IMR-90 (cell line): Measurements from ENCODE around the gene WDR76. TPM values are rescaled to one million over a fixed set of nuclear protein-coding genes. Genes with fewer than 3 reads are reported as not detected.

Experiments used
- ATAC-seq: fragments of 200-7000 bp; cut with Tn5 transposase; 2 replicates; pipeline ENCODE4 v1.9.1; 2020; ENCODE audit warnings: low read depth, mild to moderate bottlenecking, moderate library complexity
- BruUV-seq: library from RNA; stranded (reverse); fragments of 400-500 nt; replicated peaks from 2 replicates; lab custom pipeline; 2021; lab: Mats Ljungman, UMichigan
- CTCF ChIA-PET: fragments of 300-600 bp; formaldehyde crosslinking; extraction: SDS; loops from one replicate; lab custom pipeline; 2021; ENCODE audit warnings: antibody characterized with exemption; lab: Yijun Ruan, JAX
- POLR2A ChIA-PET: fragments of 300-600 bp; sonication (Branson Sonifier 250); formaldehyde crosslinking; loops from one replicate; lab custom pipeline; 2022; ENCODE audit warnings: antibody characterized with exemption; ENCODE audit not compliant: unreplicated experiment; lab: Charles Lee
- DNase-seq: peaks from one replicate; pipeline ENCODE4 v3.0.0; 2013
- H2AFZ ChIP-seq: replicated peaks from 2 replicates; pipeline ENCODE3; 2013; ENCODE audit warnings: low read length, mild to moderate bottlenecking; ENCODE audit not compliant: poor library complexity
- H2AK5ac ChIP-seq: 2 replicates; pipeline ENCODE4 v1.6.1; 2013; ENCODE audit warnings: low read depth, low read length, inconsistent platforms
- H2AK9ac ChIP-seq: replicated peaks from 2 replicates; pipeline ENCODE3; 2013; ENCODE audit warnings: mild to moderate bottlenecking, low read depth, low read length, moderate library complexity; ENCODE audit not compliant: poor library complexity
- H2BK120ac ChIP-seq: 2 replicates; pipeline ENCODE4 v1.6.1; 2013; ENCODE audit warnings: low read depth, low read length, inconsistent platforms
- H2BK15ac ChIP-seq: 3 replicates; pipeline ENCODE4 v1.6.1; 2013; ENCODE audit warnings: low read depth, low read length, inconsistent platforms
- H2BK20ac ChIP-seq: 2 replicates; pipeline ENCODE4 v1.6.1; 2013; ENCODE audit warnings: low read depth, mild to moderate bottlenecking, inconsistent platforms, low read length, moderate library complexity
- H2BK5ac ChIP-seq: 2 replicates; pipeline ENCODE4 v1.6.1; 2013; ENCODE audit warnings: mild to moderate bottlenecking, low read depth, low read length, inconsistent platforms; ENCODE audit not compliant: poor library complexity, severe bottlenecking
- H3K14ac ChIP-seq: replicated peaks from 2 replicates; pipeline ENCODE4 v1.6.1; 2013; ENCODE audit warnings: low read depth, low read length, inconsistent platforms
- H3K18ac ChIP-seq: 2 replicates; pipeline ENCODE4 v1.6.1; 2013; ENCODE audit warnings: low read depth, low read length, control low read depth
- H3K23ac ChIP-seq: 2 replicates; pipeline ENCODE4 v1.6.1; 2013; ENCODE audit warnings: low read depth, low read length, inconsistent platforms
- H3K27ac ChIP-seq: 2 replicates; pipeline ENCODE4 v1.5.1; 2013; ENCODE audit warnings: mild to moderate bottlenecking, control low read depth, low read length; ENCODE audit not compliant: insufficient read depth
- H3K27me3 ChIP-seq: 2 replicates; pipeline ENCODE4 v1.6.1; 2013; ENCODE audit warnings: low read length; ENCODE audit not compliant: control insufficient read depth, insufficient read depth
- H3K36me3 ChIP-seq: 2 replicates; pipeline ENCODE4 v1.6.1; 2013; ENCODE audit warnings: low read length, mixed read lengths; ENCODE audit not compliant: control insufficient read depth, insufficient read depth
- H3K4ac ChIP-seq: 2 replicates; pipeline ENCODE4 v1.6.1; 2013; ENCODE audit warnings: low read depth, low read length, inconsistent platforms
- H3K4me1 ChIP-seq: 2 replicates; pipeline ENCODE4 v1.6.1; 2013; ENCODE audit warnings: low read length, mixed read lengths; ENCODE audit not compliant: control insufficient read depth, insufficient read depth
- H3K4me2 ChIP-seq: 2 replicates; pipeline ENCODE4 v1.6.1; 2013; ENCODE audit warnings: low read depth, mild to moderate bottlenecking, control low read depth, low read length, moderate library complexity
- H3K4me3 ChIP-seq: 2 replicates; pipeline ENCODE4 v1.5.1; 2013; ENCODE audit warnings: low read depth, mild to moderate bottlenecking, control low read depth, low read length, moderate library complexity; ENCODE audit not compliant: insufficient read depth
- H3K56ac ChIP-seq: 2 replicates; pipeline ENCODE4 v1.6.1; 2013; ENCODE audit warnings: low read length, inconsistent platforms; ENCODE audit not compliant: insufficient read depth; ENCODE audit errors: extremely low read depth
- H3K79me1 ChIP-seq, 2 experiments: 2 replicates each; pipeline ENCODE4 v1.6.1; 2013; ENCODE audit warnings: low read length in 2 of 2, inconsistent platforms in 1 of 2, low read depth in 1 of 2
- H3K9ac ChIP-seq: 2 replicates; pipeline ENCODE4 v1.6.1; 2013; ENCODE audit warnings: low read depth, low read length, control low read depth
- H3K9me1 ChIP-seq: 2 replicates; pipeline ENCODE4 v1.6.1; 2013; ENCODE audit warnings: low read length, inconsistent platforms; ENCODE audit not compliant: insufficient read depth
- H3K9me3 ChIP-seq: 2 replicates; pipeline ENCODE4 v1.6.1; 2013; ENCODE audit warnings: low read length; ENCODE audit not compliant: control insufficient read depth, insufficient read depth
- H4K20me1 ChIP-seq: 2 replicates; pipeline ENCODE4 v1.6.1; 2013; ENCODE audit warnings: low read length, inconsistent platforms; ENCODE audit not compliant: insufficient read depth
- H4K5ac ChIP-seq: 2 replicates; pipeline ENCODE4 v1.6.1; 2013; ENCODE audit warnings: mild to moderate bottlenecking, low read depth, low read length, control low read depth
- H4K8ac ChIP-seq, 2 experiments: 2 replicates each; pipeline ENCODE4 v1.6.1; 2013; ENCODE audit warnings: low read depth in 2 of 2, low read length in 2 of 2, control low read depth in 1 of 2, inconsistent platforms in 1 of 2
- H4K91ac ChIP-seq: 2 replicates; pipeline ENCODE4 v1.6.1; 2013; ENCODE audit warnings: low read depth, low read length, inconsistent platforms; ENCODE audit not compliant: insufficient read depth
- BHLHE40 ChIP-seq: fragments of 150-350 bp; IDR thresholded peaks from 2 replicates; pipeline ENCODE4 v1.6.1; 2016; ENCODE audit warnings: mild to moderate bottlenecking, low read depth, low read length
- CEBPB ChIP-seq: IDR thresholded peaks from 2 replicates; pipeline ENCODE4 v1.6.1; 2012; ENCODE audit warnings: low read depth, low read length, improper control_type of control experiment
- CHD1 ChIP-seq: IDR thresholded peaks from 2 replicates; pipeline ENCODE4 v1.6.1; 2012; ENCODE audit warnings: low read depth, low read length, improper control_type of control experiment
- FOS ChIP-seq: fragments of 150-350 bp; IDR thresholded peaks from 2 replicates; pipeline ENCODE4 v1.6.1; 2016; ENCODE audit warnings: low read depth, low read length
- MAFK ChIP-seq: IDR thresholded peaks from 2 replicates; pipeline ENCODE4 v1.6.1; 2012; ENCODE audit warnings: low read depth, low read length, improper control_type of control experiment
- MAZ ChIP-seq: IDR thresholded peaks from 2 replicates; pipeline ENCODE4 v1.6.1; 2012; ENCODE audit warnings: low read depth, mild to moderate bottlenecking, low read length, improper control_type of control experiment, moderate library complexity, borderline replicate concordance
- MXI1 ChIP-seq: IDR thresholded peaks from 2 replicates; pipeline ENCODE4 v1.6.1; 2012; ENCODE audit warnings: low read depth, mild to moderate bottlenecking, low read length, moderate library complexity, borderline replicate concordance
- NFE2L2 ChIP-seq: fragments of 150-350 bp; IDR thresholded peaks from 2 replicates; pipeline ENCODE4 v1.6.1; 2016; ENCODE audit warnings: low read depth, mild to moderate bottlenecking, low read length
- POLR2A ChIP-seq: IDR thresholded peaks from 2 replicates; pipeline ENCODE4 v1.6.1; 2012; ENCODE audit warnings: mild to moderate bottlenecking, low read depth, low read length
- RAD21 ChIP-seq: IDR thresholded peaks from 2 replicates; pipeline ENCODE4 v1.6.1; 2012; ENCODE audit warnings: low read length, improper control_type of control experiment
- RCOR1 ChIP-seq: IDR thresholded peaks from 2 replicates; pipeline ENCODE4 v1.6.1; 2012; ENCODE audit warnings: mild to moderate bottlenecking, low read length, improper control_type of control experiment; ENCODE audit not compliant: insufficient replicate concordance
- RFX5 ChIP-seq: IDR thresholded peaks from 2 replicates; pipeline ENCODE4 v1.8.0; 2012; ENCODE audit warnings: low read depth, mild to moderate bottlenecking, low read length, moderate library complexity
- SMC3 ChIP-seq: fragments of 150-350 bp; IDR thresholded peaks from 2 replicates; pipeline ENCODE4 v1.6.1; 2016; ENCODE audit warnings: low read depth, mild to moderate bottlenecking, antibody characterized with exemption, low read length, moderate library complexity
- WGBS, 2 experiments: methylation state at CpG; one replicate each; pipeline versions ENCODE4 v1.1.5 to v1.1.7; 2013; ENCODE audit warnings: missing lambda C conversion rate in 2 of 2; ENCODE audit not compliant: insufficient read length in 1 of 2; ENCODE audit errors: extremely low coverage in 2 of 2; 5-methylcytosine and 5-hydroxymethylcytosine counted together
- dilution Hi-C: fragments of 300-500 bp; cut with HindIII; formaldehyde crosslinking; loops from one replicate; pipeline ENCODE4 v1.14.3; 2018; ENCODE audit warnings: low sequenced_read_pairs; ENCODE audit not compliant: unreplicated experiment
- in situ Hi-C: fragments of 300-500 bp; cut with MboI; formaldehyde crosslinking; loops from 3 replicates; pipeline ENCODE4 v1.14.3; 2019; ENCODE audit warnings: low sequenced_read_pairs, inconsistent platforms, mixed read lengths
- intact Hi-C: fragments of 100-400 bp; cut with micrococcal nuclease; formaldehyde crosslinking; loops from 2 replicates; pipeline ENCODE4 v1.10.0; 2022
- polyA plus RNA-seq, 3 experiments: library from polyadenylated mRNA; depleted of rRNA; stranded (reverse); fragments of >200 nt; gene quantifications; 2 replicates each; pipeline ENCODE4 v1.2.3, GENCODE V29; 2012; ENCODE audit warnings: low replicate concordance in 1 of 3
- total RNA-seq: library from RNA; depleted of rRNA; stranded (reverse); fragments of >200 nt; gene quantifications from 2 replicates; pipeline ENCODE4 v1.2.3, GENCODE V29; 2012
- TF ChIP-seq, protein P1 (sequence below): fragments of 150-350 bp; IDR thresholded peaks from 2 replicates; pipeline ENCODE4 v1.6.1; 2017; ENCODE audit warnings: mild to moderate bottlenecking, antibody characterized with exemption, low read length, low read depth
- TF ChIP-seq, protein P2 (sequence below): conservative IDR thresholded peaks from 2 replicates; pipeline ENCODE4 v1.5.1; 2012; ENCODE audit warnings: mild to moderate bottlenecking, low read depth, low read length, improper control_type of control experiment
- TF ChIP-seq, protein P3 (sequence below): fragments of 150-350 bp; IDR thresholded peaks from 2 replicates; pipeline ENCODE4 v1.6.1; 2016; ENCODE audit warnings: low read depth, mild to moderate bottlenecking, low read length, moderate library complexity, borderline replicate concordance

WDR76 gene
- total and polyA plus RNA-seq, 2 of the 4 experiments (the other 2 are of a cell fraction) = 4.8 to 25.8 TPM

DNA sequence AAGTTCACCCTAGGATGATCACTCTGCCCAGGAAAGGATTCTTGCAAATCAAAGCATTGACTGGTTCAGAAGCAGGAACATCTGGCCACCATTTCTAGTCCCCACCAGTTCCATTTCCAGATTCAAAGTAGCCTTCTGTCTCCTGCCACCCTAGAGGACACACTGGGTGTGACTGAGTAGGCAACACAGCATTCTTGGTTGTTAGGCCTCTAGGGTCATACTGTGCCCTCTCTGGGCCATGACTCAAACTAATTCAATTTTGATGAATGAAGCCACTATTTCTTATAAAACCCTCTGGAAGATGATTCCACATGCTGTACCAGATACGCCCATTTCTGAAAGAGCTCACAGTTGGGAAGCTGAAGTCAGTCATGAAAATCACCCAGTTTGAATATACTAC, 69.7 kb downstream of the WDR76 start:
- H2BK120ac ChIP-seq = no peak overlapping the region
- H3K23ac ChIP-seq = no peak overlapping the region
- H3K4me1 ChIP-seq = peaks cover 6% of the 10 kb centered on the region; the same call in 1 of the 2 replicates
- DNase-seq (no peak), ATAC-seq (no peak)
- no TSS peak for BruUV-seq
- no peak overlapping the region for H2AFZ ChIP-seq
- H3K14ac ChIP-seq = no peak overlapping the region
- H2AK9ac ChIP-seq = no peak overlapping the region
- in situ Hi-C loops (no loop called here), dilution Hi-C loops (no loop called here), intact Hi-C loops (no loop called here)
- no peaks in the 10 kb centered on the region for H3K27me3 ChIP-seq
- no peaks in the 10 kb centered on the region for H3K79me1 ChIP-seq
- H4K8ac ChIP-seq = no peak overlapping the region
- H3K36me3 ChIP-seq = no peaks in the 10 kb centered on the region
- H2BK5ac ChIP-seq = no peak overlapping the region
- POLR2A ChIA-PET = no interaction called here
- H3K9me3 ChIP-seq = no peaks in the 10 kb centered on the region
- no peak overlapping the region for H4K91ac ChIP-seq
- H3K4me3 ChIP-seq = no peak overlapping the region
- no peak overlapping the region for H3K4me2 ChIP-seq
- no peak overlapping the region for H3K9ac ChIP-seq
- no peak overlapping the region for H3K27ac ChIP-seq
- no peaks in the 10 kb centered on the region for H4K20me1 ChIP-seq
- no CpG with 5 or more reads among the region's 1 CpG for WGBS, 2 experiments
- H2AK5ac ChIP-seq = no peak overlapping the region
- no peak for TF ChIP-seq RCOR1
- TF ChIP-seq MAZ = no peak
- TF ChIP-seq, protein P1, sequence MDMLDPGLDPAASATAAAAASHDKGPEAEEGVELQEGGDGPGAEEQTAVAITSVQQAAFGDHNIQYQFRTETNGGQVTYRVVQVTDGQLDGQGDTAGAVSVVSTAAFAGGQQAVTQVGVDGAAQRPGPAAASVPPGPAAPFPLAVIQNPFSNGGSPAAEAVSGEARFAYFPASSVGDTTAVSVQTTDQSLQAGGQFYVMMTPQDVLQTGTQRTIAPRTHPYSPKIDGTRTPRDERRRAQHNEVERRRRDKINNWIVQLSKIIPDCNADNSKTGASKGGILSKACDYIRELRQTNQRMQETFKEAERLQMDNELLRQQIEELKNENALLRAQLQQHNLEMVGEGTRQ = no peak
- TF ChIP-seq RFX5 = no peak
- TF ChIP-seq, protein P2, sequence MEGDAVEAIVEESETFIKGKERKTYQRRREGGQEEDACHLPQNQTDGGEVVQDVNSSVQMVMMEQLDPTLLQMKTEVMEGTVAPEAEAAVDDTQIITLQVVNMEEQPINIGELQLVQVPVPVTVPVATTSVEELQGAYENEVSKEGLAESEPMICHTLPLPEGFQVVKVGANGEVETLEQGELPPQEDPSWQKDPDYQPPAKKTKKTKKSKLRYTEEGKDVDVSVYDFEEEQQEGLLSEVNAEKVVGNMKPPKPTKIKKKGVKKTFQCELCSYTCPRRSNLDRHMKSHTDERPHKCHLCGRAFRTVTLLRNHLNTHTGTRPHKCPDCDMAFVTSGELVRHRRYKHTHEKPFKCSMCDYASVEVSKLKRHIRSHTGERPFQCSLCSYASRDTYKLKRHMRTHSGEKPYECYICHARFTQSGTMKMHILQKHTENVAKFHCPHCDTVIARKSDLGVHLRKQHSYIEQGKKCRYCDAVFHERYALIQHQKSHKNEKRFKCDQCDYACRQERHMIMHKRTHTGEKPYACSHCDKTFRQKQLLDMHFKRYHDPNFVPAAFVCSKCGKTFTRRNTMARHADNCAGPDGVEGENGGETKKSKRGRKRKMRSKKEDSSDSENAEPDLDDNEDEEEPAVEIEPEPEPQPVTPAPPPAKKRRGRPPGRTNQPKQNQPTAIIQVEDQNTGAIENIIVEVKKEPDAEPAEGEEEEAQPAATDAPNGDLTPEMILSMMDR = no peak
- no peak for TF ChIP-seq BHLHE40
- no peak for TF ChIP-seq SMC3
- no peak for TF ChIP-seq CHD1
- TF ChIP-seq RAD21 = no peak
- TF ChIP-seq NFE2L2 = no peak
- no peak for TF ChIP-seq MXI1
- no peak for TF ChIP-seq POLR2A
- TF ChIP-seq MAFK = no peak
- TF ChIP-seq FOS = no peak
- no peak for TF ChIP-seq CEBPB
- TF ChIP-seq, protein P3, sequence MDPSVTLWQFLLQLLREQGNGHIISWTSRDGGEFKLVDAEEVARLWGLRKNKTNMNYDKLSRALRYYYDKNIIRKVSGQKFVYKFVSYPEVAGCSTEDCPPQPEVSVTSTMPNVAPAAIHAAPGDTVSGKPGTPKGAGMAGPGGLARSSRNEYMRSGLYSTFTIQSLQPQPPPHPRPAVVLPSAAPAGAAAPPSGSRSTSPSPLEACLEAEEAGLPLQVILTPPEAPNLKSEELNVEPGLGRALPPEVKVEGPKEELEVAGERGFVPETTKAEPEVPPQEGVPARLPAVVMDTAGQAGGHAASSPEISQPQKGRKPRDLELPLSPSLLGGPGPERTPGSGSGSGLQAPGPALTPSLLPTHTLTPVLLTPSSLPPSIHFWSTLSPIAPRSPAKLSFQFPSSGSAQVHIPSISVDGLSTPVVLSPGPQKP = no peak
- no peak overlapping the region for H2BK15ac ChIP-seq
- H3K56ac ChIP-seq = no peak overlapping the region
- CTCF ChIA-PET = no interaction called here
- H3K18ac ChIP-seq = no peak overlapping the region
- no peak overlapping the region for H2BK20ac ChIP-seq
- H4K5ac ChIP-seq = no peak overlapping the region
- H3K9me1 ChIP-seq = peaks cover 9% of the 10 kb centered on the region; the same call in 1 of the 2 replicates
- no peak overlapping the region for H3K4ac ChIP-seq
